HG02981 (cell line): Measurements from ENCODE around the gene RNASE2.
"Not testable (repeated sequence)": the region's sequence is repeated elsewhere in the genome, so short reads cannot be mapped to it uniquely, and the experiment has no call there.

Experiments used
- ATAC-seq: cut with Tn5 transposase; IDR thresholded peaks from one replicate; pipeline ENCODE4 v1.9.1; 2021; ENCODE audit warnings: mild to moderate bottlenecking, moderate library complexity; ENCODE audit not compliant: unreplicated experiment

The RNASE2 gene

DNA sequence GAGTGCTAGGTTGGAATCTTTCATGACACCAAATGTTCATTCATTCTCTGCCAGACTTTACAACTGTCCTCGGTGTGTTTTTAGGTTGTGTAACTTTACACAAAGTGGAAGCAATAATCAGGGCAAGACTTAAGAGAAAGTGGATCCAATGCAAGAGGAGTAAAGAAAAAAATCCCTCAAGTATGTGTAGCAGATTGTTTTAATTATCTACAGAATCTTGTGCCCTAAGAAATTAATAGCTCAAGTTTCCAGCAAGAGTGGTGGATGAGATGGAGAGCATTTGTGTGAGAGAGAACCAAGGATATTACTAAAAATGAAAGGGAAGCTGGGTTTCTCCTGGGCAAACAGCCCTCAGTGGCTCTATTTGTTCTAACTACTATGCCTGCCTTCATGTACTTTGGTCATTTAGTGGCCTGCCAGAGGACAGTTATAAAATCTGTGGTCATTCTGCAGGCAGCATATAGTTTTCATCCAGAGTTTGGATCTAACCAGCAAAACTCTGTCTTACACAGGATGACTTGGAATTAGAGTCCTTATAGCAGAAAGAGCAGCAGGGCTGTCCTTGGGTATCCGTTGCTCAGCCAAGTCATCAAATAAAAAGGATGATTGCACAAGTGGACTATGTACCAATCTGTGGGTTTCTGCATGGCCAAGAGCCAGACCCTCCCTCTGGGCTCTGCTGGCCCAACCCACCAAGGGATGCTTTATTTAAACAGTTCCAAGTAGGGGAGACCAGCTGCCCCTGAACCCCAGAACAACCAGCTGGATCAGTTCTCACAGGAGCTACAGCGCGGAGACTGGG is at the start of gene RNASE2:
Gene RNASE2, plus strand, starts transcription at position 752 of the 802 bp plus-strand sequence. CDS start 285 bp downstream, outside the sequence.
- ATAC-seq: not testable (repeated sequence)

DNA sequence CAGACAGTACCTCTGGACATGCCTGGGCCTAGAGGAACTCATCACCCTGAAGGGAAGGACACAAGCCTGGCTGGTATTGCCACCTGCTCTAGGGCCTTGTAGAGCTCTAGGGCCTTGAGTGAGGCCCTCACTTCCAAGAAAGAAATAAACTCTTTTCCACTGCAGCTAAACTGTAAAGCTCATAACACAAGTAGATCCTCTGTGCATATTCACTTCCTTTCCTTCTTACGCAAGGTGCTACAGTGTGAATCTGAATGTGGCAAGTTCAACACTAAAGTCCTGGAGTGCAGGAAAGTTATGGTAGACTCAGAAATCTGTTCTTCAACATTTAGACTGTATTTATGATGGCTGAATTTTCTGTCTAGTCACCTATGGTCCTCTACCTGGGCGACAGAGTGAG is 49.6 kb upstream of the RNASE2 start:
- ATAC-seq: no peak

DNA sequence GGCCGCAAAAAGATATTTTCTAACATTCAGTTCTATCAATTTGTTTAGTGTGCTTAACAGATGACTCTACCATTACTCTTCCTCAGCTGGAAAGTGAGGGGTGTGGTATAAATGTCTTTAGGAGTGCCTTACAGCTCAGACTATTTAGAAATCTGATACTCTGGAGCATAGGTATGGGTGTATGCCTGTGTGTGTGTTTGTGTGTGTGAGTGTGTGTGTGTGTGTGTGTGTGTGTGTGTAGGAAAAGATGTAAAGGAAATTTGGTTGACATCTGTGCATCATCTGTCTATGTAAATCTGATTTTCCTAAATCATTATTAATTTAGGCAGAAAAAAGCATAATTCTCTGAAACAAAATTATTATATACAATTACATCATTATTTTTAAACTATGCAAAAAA is 48.1 kb upstream of the RNASE2 start:
- ATAC-seq: no peak

DNA sequence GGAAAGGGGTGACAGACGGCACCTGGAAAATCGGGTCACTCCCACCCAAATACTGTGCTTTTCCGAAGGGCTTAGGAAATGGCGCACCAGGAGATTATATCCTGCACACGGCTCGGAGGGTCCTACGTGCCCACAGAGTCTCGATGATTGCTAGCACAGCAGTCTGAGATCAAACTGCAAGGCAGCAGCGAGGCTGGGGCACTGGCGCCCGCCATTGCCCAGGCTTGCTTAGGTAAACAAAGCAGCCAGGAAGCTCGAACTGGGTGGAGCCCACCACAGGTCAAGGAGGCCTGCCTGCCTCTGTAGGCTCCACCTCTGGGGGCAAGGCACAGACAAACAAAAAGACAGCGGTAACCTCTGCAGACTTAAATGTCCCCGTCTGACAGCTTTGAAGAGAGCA is 44.5 kb upstream of the RNASE2 start:
- ATAC-seq: not testable (repeated sequence)

DNA sequence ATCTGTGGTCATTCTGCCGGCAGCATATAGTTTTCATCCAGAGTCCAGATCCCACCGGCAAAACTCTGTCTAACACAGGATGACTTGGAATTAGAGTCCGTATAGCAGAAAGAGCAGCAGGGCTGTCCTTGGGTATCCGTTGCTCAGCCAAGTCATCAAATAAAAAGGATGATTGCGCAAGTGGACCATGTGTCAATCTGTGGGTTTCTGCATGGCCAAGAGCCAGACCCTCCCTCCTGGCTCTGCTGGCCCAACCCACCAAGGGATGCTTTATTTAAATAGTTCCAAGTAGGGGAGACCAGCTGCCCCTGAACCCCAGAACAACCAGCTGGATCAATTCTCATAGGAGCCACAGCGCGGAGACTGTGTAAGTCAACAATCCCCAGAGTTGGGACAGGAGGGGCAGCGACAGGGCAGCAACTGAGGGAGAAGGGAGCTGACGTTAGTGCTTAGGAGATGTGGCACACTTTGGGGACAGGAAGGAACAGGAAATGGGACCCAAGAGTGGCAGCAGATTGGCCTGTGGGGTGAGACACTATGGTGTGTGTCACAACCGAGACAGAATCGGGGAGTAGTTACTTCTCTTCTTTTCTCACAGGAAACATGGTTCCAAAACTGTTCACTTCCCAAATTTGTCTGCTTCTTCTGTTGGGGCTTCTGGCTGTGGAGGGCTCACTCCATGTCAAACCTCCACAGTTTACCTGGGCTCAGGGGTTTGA is 36.1 kb upstream of the RNASE2 start:
- not testable (repeated sequence) for ATAC-seq

DNA sequence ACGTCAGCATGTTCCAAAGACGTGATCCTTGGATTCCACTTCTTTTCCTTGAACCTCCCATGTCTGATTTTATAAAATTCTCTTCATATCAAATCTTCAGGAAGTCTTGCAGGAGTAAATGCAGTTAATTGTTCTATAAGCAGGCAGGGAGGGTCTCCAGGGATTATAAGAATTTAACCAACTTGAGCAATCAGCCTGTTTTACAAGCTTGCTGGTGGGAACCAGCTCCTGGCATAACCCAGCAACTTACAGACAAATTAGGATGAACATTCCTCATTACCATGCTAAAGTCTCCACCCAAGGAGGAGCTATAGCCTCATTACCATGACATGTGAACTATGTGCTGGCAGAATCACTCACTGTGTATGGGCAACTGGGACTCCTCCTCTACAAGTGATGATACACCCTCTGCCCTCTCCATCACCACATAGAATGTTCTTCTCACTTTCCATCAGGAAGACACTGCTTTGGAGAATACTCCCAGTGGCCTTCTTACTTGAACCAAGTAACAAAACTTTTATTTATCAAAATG is 31.5 kb upstream of the RNASE2 start:
- ATAC-seq: not testable (repeated sequence)

DNA sequence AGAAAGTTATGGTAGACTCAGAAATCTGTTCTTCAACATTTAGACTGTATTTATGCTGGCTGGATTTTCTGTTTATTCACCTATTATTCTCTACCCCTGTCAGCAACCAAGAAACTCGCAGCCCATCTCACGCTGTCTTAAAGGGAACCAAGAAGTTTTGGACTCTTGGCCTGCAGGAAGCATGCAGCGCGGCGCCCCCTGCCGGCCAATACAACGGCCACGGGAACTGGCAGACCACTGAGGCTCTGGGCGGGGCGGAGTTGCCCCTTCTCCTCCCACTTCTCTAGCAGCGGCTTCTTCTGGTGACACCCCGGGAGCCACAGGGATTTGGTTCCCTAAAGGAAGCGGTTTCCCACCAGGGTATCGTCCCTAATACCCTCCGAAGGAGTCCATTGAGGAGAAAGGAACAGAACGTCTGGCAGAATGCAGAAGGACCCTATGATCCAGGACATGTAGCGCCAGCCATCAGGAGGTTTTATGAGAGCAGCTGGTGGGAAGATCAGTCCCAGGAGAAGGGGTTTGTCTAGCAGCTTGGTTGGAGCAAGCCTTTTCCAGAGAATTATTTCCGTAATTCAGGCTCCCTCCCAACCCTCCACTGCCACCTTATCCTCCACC is 21.0 kb upstream of the RNASE2 start:
- ATAC-seq: no peak

DNA sequence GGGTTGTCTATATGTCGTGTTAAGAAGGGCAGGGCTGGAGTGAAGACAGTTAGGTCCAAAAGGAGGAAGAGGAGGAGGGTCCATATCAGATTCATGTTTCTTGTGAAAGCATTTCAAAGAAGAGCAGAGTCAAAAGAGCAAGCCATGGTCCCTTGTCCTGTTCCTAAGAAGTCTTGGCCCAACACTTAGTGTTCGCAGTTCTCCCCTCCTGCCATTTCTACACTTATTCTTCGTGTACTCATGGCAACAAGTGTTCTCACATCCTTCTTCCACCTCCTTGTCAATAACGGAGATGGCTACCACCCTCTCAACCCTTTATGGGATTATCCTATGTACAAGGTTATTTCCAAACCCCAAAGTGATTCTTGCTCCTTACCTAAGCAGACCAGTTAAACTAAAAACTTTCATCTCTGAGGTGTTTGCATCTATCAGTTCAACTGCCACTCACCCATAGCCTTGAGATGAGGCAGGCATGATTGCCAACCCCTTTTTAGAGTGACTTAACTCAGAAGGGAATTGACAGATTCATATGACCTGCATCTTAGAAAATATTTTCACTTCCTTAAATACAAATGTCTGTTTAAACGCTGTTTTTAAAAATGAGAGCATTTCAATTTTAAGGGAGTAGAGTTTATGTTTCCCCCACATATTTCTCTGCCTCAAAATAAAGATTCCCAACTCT is 19.8 kb upstream of the RNASE2 start:
- ATAC-seq: no peak

DNA sequence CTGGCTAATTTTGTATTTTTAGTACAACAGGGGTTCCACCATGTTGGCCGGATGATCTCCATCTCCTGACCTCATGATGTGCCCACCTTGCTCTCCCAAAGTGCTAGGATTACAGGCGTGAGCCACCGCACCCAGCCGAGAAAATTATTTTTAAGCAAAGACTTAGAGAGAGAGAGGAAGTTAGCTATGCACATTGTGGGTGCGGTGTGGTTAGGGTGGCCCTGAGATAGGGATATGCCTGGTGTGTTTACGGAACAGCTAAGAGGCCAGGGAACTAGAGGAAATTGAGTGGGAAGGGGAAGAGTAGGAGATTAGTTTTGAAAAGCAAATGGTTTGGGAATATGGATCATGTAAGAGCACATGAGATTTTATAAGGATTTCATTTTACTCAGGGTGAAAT is 10.1 kb upstream of the RNASE2 start:
- ATAC-seq: not testable (repeated sequence)

DNA sequence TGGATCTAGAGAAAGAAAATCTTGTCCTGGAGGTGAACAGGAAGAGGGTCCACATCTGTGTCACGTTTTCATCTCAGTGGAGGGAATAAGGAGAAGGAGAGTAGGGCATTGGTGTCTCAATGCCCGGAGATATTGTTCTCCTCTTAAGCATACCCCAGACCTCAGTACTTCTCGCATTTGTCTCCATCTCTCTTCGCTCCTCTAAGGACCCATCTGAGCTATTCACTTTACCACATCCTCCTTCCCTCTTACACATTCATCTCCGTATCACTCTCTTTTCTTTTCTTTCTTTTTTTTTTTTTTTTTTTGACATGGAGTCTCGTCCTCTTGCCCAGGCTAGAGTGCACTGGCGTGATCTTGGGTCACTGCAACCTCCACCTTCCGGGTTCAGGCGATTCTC is 8.6 kb upstream of the RNASE2 start:
- ATAC-seq: not testable (repeated sequence)

DNA sequence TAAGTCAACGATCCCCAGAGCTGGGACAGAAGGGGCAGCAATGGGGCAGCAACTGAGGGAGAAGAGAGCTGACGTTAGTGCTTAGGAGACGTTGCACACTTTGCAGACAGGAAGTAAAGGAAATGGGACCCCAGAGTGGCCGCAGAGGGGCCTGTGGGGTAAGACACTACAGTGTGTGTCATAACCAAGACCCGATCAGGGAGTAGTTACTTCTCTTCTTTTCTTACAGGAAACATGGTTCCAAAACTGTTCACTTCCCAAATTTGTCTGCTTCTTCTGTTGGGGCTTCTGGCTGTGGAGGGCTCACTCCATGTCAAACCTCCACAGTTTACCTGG is 219 bp downstream of the RNASE2 start:
- not testable (repeated sequence) for ATAC-seq

DNA sequence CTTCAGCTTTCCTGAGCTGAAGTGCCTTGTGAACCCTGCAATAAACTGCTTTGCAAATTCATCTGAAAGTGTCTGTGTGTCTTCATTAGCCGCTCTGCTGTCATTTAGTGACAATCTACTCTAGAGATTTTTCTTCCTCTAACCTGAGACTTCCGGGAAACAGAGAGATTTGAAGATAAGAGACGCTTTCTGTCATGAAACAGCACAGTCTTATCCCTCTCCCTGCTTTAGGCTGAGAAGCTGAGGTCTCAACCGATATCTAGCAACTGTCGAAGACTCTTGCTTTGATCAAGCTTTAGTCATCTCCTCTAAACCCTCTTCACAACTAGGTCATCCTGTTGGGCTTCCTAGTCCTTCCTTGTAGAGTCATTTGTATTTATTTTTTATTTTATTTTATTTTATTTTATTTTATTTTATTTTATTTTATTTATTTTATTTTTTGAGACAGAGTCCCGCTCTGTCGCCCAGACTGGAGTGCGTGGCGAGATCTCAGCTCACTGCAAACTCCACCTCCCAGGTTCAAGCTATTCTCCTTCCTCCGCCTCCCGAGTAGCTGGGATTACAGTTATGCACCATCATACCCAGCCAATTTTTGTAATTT is 1.2 kb downstream of the RNASE2 start:
- ATAC-seq: no peak

DNA sequence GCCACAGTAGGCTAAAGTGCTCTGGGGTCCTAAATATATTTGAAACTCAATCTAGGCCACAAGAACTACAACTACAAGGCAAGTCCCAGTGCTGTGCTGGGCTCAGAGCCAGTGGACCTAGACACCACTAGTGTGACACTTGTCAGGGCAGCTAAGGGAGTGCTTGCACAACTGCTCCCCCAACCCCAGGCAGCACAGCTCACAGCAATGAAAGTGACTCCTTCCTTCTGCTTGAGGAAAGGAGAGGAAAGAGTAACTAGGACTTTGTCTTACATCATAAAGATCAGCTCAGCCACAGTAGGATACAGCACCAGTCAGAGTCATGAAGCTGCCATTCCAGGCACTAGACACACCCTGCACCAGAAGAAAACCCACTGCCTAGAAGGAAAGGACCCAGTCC is 3.7 kb downstream of the RNASE2 start:
- ATAC-seq: not testable (repeated sequence)

DNA sequence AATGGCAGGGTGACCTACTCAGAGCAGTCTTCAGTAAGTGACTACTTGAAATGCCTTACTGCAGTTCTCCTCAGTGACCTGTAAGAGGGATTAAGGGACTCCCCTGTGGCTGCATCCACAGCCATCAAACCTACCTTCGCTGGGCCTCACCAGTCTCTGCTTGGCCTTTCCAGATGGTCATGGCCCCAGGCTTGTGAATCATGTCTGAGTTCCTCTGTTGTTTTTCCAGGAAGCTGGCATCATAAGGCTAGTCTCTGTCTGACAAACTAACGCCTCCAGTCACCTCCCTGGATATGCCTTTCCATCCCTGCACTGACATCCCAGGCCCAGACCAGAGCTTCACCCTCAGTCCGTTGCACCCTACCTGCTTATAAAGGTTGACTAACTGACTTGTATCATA is 14.0 kb downstream of the RNASE2 start:
- ATAC-seq: no peak

DNA sequence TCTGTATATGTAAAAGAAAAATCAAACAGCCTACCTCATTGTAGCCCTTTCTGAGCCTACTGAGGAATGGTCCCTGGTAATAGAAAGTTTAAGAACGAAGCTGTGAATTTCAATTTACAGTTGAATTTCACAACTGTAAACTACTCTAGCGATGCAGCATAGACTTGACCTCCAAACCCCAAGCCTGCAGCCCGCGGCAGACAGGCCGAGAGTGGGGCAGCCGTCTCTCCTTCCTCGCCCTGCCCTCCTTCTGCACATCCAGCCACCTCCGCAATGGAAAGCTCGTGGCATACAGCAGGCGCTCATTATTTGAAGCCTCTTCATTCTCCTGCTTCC is 15.3 kb downstream of the RNASE2 start:
- peak; percentile 5 for ATAC-seq

DNA sequence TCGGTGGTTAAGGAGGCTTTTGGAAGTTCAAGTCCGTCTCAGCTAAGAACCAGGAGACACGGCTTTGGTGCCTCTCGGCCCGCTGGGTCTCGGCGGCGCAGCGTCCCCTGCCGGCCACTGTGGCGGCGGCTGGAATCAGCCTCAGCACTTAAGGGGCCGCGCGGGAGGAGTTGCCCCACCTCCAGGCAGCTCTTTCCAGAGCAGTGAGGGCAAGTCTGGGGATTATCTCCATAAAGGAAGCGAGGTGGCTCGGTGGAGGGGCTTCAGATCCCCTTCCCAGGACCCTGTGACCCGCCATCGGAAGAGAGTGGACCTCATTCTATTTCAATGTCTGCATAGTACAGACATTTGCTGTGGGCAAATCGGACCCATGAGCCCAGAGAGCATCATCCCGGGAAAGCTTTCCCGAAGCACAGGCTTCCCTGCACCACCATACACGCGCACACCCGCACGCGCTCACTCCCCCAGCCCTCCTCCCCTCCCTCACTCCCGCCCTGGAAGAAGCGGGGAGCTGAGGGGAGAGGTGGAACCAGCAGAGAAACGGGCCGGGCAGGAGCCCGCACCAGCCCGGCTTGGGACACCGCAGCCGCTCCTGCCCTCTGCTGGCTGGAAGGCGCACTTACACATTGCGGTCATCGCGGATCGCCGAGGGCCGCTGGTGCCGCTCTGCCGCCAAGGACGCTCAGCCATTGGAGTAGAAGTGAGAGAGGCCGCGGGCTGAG is 15.9 kb downstream of the RNASE2 start:
- ATAC-seq: peak; percentile 85

DNA sequence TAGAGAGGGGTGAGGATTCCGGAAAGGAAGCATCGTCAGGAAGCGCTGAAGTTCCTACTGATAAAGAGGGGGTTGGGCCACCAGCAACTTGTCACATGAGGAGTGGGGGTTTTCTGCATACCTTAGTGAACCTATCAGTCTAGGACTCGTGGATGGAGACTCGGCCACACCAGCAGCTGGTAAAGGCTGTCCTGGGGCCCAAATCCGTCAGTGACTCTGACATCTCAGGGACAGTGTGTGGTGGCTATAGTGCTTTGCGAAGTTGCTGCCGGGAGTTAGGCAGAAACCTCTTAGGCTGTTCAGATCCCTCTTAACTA is 16.4 kb downstream of the RNASE2 start:
- ATAC-seq: peak; percentile 19

DNA sequence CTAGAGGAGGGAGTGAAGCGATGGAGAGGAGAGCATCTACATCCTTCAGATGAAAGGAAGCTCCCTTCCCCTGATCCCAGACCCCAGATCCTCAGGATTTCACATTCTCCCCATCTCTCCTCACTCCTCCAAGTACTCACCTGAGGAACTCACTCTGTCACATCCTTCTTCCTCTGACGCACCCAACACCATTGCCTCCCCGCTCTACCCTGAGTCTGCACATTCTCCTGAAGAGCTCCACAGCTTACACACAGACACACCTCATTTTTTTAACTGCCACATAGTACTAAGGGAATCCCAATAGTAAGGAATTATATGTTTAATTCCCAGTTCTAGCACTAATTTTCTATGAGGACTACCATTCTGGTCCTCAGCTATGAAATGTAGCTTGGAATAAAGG is 18.2 kb downstream of the RNASE2 start:
- ATAC-seq: no peak

DNA sequence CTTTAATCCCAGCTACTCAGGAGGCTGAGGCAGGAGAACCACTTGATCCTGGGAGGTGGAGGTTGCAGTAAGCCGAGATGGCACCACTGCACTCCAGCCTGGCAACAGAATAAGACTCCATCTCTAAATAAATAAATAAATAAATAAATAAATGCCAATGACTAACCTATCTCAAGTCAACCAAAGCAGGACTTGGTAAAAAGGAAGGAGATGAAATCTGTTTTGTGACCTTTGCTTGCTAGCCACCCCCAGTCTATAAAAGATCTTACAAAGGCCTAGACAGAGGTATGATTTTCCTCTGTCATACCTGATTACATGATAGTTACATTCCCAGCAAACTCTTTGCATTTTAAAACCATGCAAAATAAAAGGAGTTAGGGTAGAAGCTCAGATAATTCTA is 21.0 kb downstream of the RNASE2 start:
- no peak for ATAC-seq

DNA sequence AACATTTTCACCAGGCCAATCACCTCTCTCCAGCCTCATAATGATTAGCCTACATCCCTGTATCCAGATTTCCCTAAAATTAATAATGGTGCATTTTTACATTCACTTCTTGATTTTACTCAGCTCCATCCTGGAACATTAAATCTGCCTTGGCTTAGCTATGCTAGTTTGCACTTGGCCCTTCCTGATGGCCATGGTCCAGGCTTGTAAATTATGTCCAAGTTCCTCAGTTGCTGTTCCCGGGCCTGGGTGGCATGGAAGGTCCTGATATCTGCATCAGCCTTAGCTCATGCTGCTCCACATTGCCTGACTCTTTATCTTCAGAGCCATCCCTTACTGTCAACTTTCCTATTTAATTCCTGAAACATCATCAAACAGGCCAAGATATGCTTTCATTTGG is 23.4 kb downstream of the RNASE2 start:
- ATAC-seq: no peak
